MM.1S (cell line): Measurements from ENCODE around the gene NR0B2.

Source experiments
- CTCF ChIP-seq: fragments of 300-600 bp; sonication (generic); IDR thresholded peaks from 2 replicates; pipeline ENCODE4 v1.5.1; 2016; ENCODE audit warnings: antibody characterized with exemption, low read length, mixed read lengths
- EZH2phosphoT487 ChIP-seq: fragments of 300-600 bp; sonication (generic); IDR thresholded peaks from 2 replicates; pipeline ENCODE4 v1.6.1; 2018; ENCODE audit warnings: antibody characterized with exemption, low read length

GRCh38 chr1:26923711-26924110 is 9.9 kb upstream of the NR0B2 start:
- TF ChIP-seq EZH2phosphoT487 (no peak), CTCF (no peak)
